Transverse colon (tissue), 4 donors: Measurements from ENCODE around the gene CNST. TPM values are rescaled to one million over a fixed set of nuclear protein-coding genes. Genes with fewer than 3 reads are reported as not detected.

ENCODE experiments used
- DNase-seq: peaks from one replicate; pipeline ENCODE4 v3.0.0-alpha.2; 2019
- H3K27ac ChIP-seq, 4 donors: fragments of 200-600 bp; sonication (generic); 2 replicates each; pipeline ENCODE4 v1.5.1; 2016 to 2018; ENCODE audit warnings: inconsistent platforms in 4 of 4
- H3K27me3 ChIP-seq: fragments of 200-600 bp; sonication (generic); 2 replicates; pipeline ENCODE4 v1.5.1; 2017; ENCODE audit warnings: inconsistent platforms
- H3K36me3 ChIP-seq, 4 donors: fragments of 200-600 bp; sonication (generic); 2 replicates each; pipeline ENCODE4 v1.5.1; 2017 to 2019; ENCODE audit warnings: inconsistent platforms in 4 of 4
- H3K4me1 ChIP-seq, 4 donors: fragments of 200-600 bp; sonication (generic); 2 replicates each; pipeline ENCODE4 v1.5.1; 2017 to 2020; ENCODE audit warnings: inconsistent platforms in 4 of 4
- H3K4me3 ChIP-seq, 4 donors: fragments of 200-600 bp; sonication (generic); 1 replicate in 1 of 4; 2 replicates in 3 of 4; pipeline versions ENCODE4 v1.5.1 to v1.6.1; 2017 to 2019; ENCODE audit warnings: inconsistent platforms in 4 of 4
- H3K9me3 ChIP-seq, 2 donors: fragments of 200-600 bp; sonication (generic); 2 replicates each; pipeline ENCODE4 v1.5.1; 2017 to 2019; ENCODE audit warnings: inconsistent platforms in 2 of 2
- EP300 ChIP-seq: sonication (generic); formaldehyde crosslinking; IDR thresholded peaks from one replicate; pipeline ENCODE4 v1.6.1; 2017; ENCODE audit warnings: antibody characterized with exemption, low read depth
- POLR2A ChIP-seq: fragments of 450-650 bp; IDR thresholded peaks from one replicate; pipeline ENCODE4 v1.6.1; 2016; ENCODE audit warnings: antibody characterized with exemption, mild to moderate bottlenecking, moderate library complexity
- POLR2AphosphoS5 ChIP-seq, 3 donors: sonication (generic); formaldehyde crosslinking; IDR thresholded peaks; one replicate each; pipeline ENCODE4 v1.6.1; 2016; ENCODE audit warnings: antibody characterized with exemption in 3 of 3
- WGBS, 2 donors: methylation state at CpG; one replicate each; pipeline ENCODE4 v1.1.5; 2018; ENCODE audit warnings: low coverage in 1 of 2; 5-methylcytosine and 5-hydroxymethylcytosine counted together
- in situ Hi-C, 4 donors: fragments of 200-750 bp; cut with MboI; loops; one replicate each; pipeline versions ENCODE4 v1.15.0 to v1.15.1; 2017; ENCODE audit warnings: low sequenced_read_pairs in 3 of 4, low pct_ligation_motif_present in 1 of 4, low pct_unique_long_range_greater_than_20kb in 1 of 4
- intact Hi-C: fragments of 100-400 bp; cut with DNase I; formaldehyde crosslinking; loops from one replicate; pipeline ENCODE4 v1.15.1; 2023; ENCODE audit warnings: low total_unique reads
- total RNA-seq, 4 donors: library from RNA; depleted of rRNA; stranded (reverse); fragments of >200 nt; gene quantifications; one replicate each; pipeline ENCODE4 v1.1.0, GENCODE V29; 2016
- TF ChIP-seq, protein P1 (sequence below), 5 experiments: fragments of 200-600 bp in 3 of 5; fragments of 450-650 bp in 2 of 5; sonication (generic) in 3 of 5; IDR thresholded peaks; 1 replicate in 2 of 5; 2 replicates in 3 of 5; pipeline ENCODE4 v1.5.1; 2016 to 2017; ENCODE audit warnings: antibody characterized with exemption in 5 of 5, inconsistent platforms in 3 of 5, mild to moderate bottlenecking in 2 of 5, moderate library complexity in 1 of 5

Gene CNST
- total RNA-seq, 4 donors from 2014 or later, result 44.0 to 83.0 (median 53.5) TPM

DNA sequence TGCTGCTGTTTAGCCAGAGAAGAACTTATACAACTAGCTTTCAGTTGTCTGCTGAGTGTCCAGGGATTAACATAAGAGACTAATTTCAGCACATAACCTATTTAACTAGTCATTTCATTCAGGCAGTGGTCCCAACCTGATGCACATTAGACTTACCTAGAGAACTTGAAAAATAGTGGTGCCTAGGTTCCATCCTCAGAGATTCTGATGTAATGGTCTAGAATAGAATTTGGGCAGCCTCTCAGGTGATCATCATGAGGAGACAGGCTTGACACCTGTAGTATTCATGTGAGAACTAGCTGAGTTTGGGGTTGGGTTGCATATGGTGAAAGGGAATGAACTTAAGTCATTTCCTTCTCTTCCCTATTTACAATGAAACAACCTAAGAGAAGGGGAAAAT, 24.8 kb downstream of the CNST start:
- Histone ChIP-seq H3K9me3 (peaks cover 0 to 5% of the 10 kb centered on the region in 2 donors), H3K4me3 (no peak overlapping the region), H3K27ac (peak overlapping the region; percentile 65 to 85 (median 82)), H3K36me3 (peaks cover 0 to 9% (median 0%) of the 10 kb centered on the region in 4 donors), H3K4me1 (peaks cover 12 to 83% (median 38%) of the 10 kb centered on the region in 4 donors), H3K27me3 (no peaks in the 10 kb centered on the region)
- intact Hi-C loops (no loop called here), in situ Hi-C loops (no loop called here)
- DNase-seq, result no peak
- TF ChIP-seq POLR2A (no peak), EP300 (no peak), POLR2AphosphoS5 (IDR thresholded peaks at IDR 0.05) (no peak)
- TF ChIP-seq, protein P1, sequence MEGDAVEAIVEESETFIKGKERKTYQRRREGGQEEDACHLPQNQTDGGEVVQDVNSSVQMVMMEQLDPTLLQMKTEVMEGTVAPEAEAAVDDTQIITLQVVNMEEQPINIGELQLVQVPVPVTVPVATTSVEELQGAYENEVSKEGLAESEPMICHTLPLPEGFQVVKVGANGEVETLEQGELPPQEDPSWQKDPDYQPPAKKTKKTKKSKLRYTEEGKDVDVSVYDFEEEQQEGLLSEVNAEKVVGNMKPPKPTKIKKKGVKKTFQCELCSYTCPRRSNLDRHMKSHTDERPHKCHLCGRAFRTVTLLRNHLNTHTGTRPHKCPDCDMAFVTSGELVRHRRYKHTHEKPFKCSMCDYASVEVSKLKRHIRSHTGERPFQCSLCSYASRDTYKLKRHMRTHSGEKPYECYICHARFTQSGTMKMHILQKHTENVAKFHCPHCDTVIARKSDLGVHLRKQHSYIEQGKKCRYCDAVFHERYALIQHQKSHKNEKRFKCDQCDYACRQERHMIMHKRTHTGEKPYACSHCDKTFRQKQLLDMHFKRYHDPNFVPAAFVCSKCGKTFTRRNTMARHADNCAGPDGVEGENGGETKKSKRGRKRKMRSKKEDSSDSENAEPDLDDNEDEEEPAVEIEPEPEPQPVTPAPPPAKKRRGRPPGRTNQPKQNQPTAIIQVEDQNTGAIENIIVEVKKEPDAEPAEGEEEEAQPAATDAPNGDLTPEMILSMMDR (IDR thresholded peaks at IDR 0.05), result no peak

DNA sequence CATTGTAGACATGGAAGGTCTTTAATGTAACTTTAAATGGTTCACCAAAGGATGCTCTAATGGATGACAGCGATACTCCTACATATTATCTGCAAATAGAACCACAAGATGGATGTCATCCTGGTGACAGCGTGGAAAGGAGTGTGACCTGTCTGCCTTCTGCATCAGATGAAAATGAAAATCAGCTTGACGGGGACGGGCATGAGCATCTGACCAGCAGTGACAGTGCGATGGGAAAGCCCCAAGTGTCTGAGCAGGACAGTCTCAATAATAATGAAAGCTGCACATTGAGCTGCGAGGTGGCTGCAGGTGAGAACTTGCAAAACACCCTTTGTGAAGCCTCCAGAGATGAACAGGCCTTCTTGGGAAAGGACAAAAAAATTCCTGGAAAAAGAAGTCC, 25.2 kb downstream of the CNST start:
- H3K9me3 ChIP-seq, result peaks cover 0 to 5% of the 10 kb centered on the region in 2 donors
- H3K27ac ChIP-seq, result peak overlapping the region; percentile 65 to 85 (median 82)
- H3K36me3 ChIP-seq, result peaks cover 0 to 9% (median 0%) of the 10 kb centered on the region in 4 donors
- TF ChIP-seq POLR2A, result no peak
- no peak for TF ChIP-seq POLR2AphosphoS5 (IDR thresholded peaks at IDR 0.05)
- no peak for TF ChIP-seq EP300
- TF ChIP-seq, protein P1 (IDR thresholded peaks at IDR 0.05), result no peak
- no peaks in the 10 kb centered on the region for H3K27me3 ChIP-seq
- DNase-seq, result no peak
- intact Hi-C loops (no loop called here), in situ Hi-C loops (no loop called here)
- no peak overlapping the region for H3K4me3 ChIP-seq
- 66 to 100% methylated on average over 5 to 6 of the region's 6 CpGs for WGBS, 2 donors
- H3K4me1 ChIP-seq, result peaks cover 12 to 86% (median 40%) of the 10 kb centered on the region in 4 donors

DNA sequence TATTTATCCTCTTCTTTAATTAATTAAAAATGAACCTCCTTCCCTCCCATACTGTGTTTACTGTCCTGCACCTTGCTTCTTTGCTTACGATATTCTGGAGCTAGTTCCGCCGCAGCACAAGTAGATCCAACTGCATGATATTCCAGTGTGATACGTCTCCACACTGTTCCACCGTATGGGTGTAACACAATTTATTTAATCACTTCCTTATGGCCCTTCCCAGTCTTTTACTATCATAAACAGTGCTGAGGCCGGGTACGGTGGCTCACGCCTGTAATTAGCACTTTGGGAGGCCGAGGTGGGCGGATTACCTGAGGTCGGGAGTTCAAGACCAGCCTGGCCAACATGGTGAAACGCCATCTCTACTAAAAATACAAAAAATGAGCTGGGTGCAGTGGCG, 25.7 kb downstream of the CNST start:
- Histone ChIP-seq H3K27me3 (no peaks in the 10 kb centered on the region), H3K27ac (peak overlapping the region; percentile 65 to 85 (median 82)), H3K36me3 (peaks cover 0 to 9% (median 0%) of the 10 kb centered on the region in 4 donors), H3K4me1 (peaks cover 9 to 86% (median 42%) of the 10 kb centered on the region in 4 donors), H3K9me3 (peaks cover 0 to 5% of the 10 kb centered on the region in 2 donors), H3K4me3 (no peak overlapping the region)
- WGBS, 2 donors, result 68 to 83% methylated on average over 9 to 13 of the region's 13 CpGs
- intact Hi-C loops (no loop called here), in situ Hi-C loops (no loop called here)
- DNase-seq, result peak; percentile 71
- TF ChIP-seq POLR2A (peak; percentile 54), POLR2AphosphoS5 (IDR thresholded peaks at IDR 0.05) (peak; percentile 10 to 87 (median 70)), EP300 (no peak)

DNA sequence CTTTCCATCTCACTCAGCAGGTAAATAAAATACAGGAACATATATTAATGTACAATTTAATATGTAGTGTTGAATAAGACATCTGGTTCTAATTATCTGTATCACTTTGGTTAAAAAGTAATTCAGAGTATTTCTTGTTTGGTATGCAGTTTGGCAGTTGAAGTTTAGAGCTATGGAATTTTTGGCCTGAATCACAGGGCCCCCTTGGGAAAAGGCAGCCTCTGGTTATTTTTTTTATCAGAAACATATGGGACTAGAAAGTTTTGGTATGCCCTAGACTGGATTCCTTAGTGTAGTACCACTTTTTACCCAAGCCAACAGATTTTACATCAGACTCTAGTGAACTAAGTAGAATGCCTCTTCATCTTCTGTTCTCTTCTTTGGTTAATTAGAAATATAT, 26.4 kb downstream of the CNST start:
- TF ChIP-seq EP300, result no peak
- no peak for TF ChIP-seq POLR2AphosphoS5 (IDR thresholded peaks at IDR 0.05)
- no peak for TF ChIP-seq POLR2A
- TF ChIP-seq, protein P1 (IDR thresholded peaks at IDR 0.05), result no peak
- intact Hi-C loops (no loop called here), in situ Hi-C loops (no loop called here)
- Histone ChIP-seq H3K4me1 (peaks cover 4 to 86% (median 41%) of the 10 kb centered on the region in 4 donors), H3K27me3 (no peaks in the 10 kb centered on the region), H3K4me3 (no peak overlapping the region), H3K9me3 (peaks cover 0 to 5% of the 10 kb centered on the region in 2 donors), H3K36me3 (peaks cover 0 to 9% (median 0%) of the 10 kb centered on the region in 4 donors), H3K27ac (peak overlapping the region in 3 of 4 donors; percentile 81 to 85 (median 82))
- DNase-seq, result no peak

DNA sequence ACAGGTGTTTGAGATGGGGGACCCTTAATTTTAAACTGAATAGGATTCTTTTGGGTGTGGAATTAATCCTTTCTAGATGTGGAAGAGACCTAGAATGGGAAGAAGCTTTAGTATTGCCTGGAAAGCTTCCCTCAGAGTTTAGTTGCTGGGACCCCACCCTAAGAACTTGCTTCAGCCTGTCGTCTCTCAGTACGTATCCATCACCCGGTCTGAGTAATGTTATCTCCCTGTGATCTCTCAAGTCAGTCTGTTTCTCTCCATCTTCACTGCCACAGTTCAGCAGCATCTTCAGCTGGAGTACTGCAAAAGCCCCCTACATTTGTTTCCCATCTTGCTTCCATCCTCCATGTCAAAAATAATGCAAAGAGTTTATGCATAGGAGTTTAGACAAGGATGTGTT, 28.9 kb downstream of the CNST start:
- peak overlapping the region in 2 of 4 donors; percentile 21 to 85 for H3K27ac ChIP-seq
- peaks cover 0 to 2% of the 10 kb centered on the region in 2 donors for H3K9me3 ChIP-seq
- H3K4me3 ChIP-seq, result no peak overlapping the region
- intact Hi-C loops, result no loop called here
- H3K27me3 ChIP-seq, result no peaks in the 10 kb centered on the region
- TF ChIP-seq POLR2AphosphoS5 (IDR thresholded peaks at IDR 0.05) (no peak), EP300 (no peak), POLR2A (no peak)
- TF ChIP-seq, protein P1 (IDR thresholded peaks at IDR 0.05), result no peak
- DNase-seq, result no peak
- H3K4me1 ChIP-seq, result peaks cover 4 to 94% (median 45%) of the 10 kb centered on the region in 4 donors
- 82 to 87% methylated on average over 3 of the region's 3 CpGs for WGBS, 2 donors
- H3K36me3 ChIP-seq, result peaks cover 0 to 9% (median 0%) of the 10 kb centered on the region in 4 donors
- in situ Hi-C loops, result no loop called here
